HG03469 (cell line): ENCODE data around the gene DGKG.

Source experiments
- ATAC-seq: cut with Tn5 transposase; IDR thresholded peaks from one replicate; pipeline ENCODE4 v1.9.1; 2021; ENCODE audit warnings: mild to moderate bottlenecking, moderate library complexity, moderate number of reproducible peaks; ENCODE audit not compliant: unreplicated experiment

DGKG gene

GRCh38 chr3:186151077-186151971, 210.7 kb downstream of the DGKG start:
- ATAC-seq = no peak

DNA sequence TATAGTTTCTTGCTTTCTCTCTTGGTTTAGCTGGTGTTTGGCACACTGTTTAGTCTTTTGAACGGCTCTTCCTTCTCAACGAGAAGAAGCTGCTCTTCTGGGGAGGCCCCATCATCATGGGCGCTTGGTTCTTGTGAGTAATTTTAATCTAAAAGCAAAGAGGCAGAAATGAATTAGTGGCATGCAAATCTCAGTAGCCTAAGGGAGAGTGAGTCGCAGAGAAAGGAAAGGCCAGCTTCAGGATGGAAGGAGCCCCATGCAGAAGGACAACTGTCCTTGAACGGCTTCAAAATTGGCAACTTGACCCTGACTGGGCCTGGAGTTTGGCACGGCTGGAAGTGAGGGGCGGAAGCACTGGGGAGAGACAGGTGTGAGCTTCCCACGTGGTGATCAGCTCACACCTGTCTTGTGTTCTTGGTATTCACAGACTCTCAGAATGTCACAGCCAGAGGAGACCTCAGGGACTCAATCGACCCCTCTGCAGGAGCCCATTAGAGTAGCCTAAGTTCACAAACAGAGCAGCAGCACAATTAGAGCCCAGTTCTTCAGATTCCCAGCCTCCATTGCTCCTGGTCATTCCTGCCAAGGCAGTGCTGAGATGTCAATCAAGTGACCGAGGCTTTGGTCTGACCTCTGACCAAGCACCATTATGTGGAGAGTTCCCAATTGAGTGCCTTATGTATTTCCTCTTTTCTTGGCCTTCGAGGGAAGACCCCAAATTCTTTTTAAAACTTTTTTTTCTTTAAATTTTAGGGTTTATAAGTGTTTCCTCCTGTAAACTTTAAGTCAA, 211.8 kb downstream of the DGKG start:
- ATAC-seq = no peak

- ATAC-seq = no peak
Measured at GRCh38 chr3:186149319-186149960, 212.6 kb downstream of the DGKG start.

- no peak for ATAC-seq
Measured at GRCh38 chr3:186144257-186144656, 217.8 kb downstream of the DGKG start.

DNA sequence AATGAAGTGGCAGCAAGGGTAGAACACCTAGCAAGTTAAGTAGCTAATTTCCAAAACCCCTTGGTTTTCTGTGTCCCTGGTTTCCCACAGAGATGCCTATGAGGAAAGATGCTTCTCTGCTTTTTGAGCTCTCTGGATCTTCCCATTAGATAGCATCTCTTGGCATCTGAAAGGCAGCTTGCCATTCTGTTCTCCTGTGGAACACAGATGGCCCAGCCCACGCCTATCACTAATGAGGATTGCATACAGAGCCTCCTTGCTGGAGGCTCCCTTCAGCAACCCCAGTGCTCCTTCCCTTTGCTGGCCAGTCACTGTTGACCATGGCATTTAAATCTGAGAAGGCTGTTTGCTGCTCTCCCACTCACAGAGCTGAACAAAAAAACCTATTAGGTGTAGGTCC, 218.8 kb downstream of the DGKG start:
- no peak for ATAC-seq

DNA sequence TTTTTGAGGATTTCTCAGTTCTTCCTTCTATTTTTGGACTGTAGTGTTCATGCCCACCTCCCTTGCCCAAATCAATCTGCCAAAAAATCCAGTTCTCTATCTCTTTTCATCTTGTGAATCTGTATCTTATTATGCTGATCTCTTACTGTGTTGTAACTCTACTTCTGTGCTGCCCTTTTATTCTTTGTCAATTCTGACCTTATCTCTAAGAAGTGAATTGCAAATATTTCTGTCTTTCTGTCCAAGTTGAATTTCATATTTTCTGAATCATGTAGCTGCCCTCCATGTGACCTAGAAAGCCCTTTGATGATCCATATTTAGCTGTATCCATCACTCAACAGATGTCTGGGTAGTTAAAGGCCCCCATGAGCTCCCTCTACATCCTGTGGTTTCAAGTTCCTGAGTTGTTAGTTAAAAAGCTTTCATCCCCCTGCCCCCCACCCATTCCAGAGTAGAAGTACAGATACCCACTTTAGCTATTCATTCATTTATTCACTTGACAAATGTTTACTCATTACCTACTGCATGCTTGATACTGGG, 219.6 kb downstream of the DGKG start:
- ATAC-seq = no peak

DNA sequence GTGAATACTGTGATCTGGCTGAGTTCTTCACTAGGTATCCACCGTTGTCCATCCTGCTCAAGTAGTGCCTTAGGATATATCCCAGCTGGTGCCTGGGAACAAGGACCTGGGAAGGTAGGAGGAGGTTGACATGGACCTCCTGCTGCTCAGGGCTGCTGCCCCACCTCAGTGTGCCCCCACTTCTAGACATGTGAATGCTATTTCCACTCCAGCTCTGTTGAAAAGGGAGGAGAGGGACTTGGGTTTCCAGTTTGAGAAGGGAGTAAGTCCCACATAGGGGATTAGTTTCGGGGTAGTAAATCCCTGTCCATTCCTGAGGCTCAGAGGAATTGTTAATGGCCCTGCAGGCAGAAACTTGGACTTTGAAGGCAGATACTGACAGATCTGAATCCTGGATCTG, 220.2 kb downstream of the DGKG start:
- no peak for ATAC-seq

DNA sequence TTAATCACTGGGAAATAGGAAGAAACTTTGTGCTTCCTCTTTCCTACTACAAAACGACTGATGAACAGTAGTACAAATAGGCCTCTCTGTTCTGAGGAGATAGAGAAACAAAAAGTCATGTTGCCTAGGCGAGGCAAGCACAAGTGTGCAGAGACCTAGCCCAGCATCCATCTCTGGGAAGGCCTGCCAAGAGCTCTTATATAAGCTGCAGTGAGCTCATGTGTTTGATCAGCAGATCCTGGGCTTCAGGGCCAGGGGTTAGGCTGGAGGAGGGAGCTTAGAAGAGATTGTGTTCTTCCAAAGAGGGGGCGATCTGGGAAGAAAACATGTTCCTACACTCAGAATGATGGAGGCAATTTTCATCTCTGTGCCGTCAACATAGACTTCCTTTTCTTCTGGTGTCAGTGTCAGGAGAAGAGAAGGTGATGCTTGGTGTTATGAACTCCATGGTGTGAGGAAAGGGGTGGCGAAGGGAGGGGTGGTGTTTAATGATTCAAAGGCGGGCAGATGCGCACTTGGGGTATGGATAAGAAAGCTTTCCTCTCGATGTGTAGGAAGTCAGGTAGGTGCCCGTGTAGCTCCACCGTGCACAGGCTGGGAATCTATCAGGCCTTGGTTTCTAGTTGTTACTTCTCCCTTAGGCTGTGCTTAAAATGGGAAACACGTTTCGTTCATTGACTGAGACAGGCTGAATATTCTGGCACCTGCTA, 223.6 kb downstream of the DGKG start:
- ATAC-seq = no peak

DNA sequence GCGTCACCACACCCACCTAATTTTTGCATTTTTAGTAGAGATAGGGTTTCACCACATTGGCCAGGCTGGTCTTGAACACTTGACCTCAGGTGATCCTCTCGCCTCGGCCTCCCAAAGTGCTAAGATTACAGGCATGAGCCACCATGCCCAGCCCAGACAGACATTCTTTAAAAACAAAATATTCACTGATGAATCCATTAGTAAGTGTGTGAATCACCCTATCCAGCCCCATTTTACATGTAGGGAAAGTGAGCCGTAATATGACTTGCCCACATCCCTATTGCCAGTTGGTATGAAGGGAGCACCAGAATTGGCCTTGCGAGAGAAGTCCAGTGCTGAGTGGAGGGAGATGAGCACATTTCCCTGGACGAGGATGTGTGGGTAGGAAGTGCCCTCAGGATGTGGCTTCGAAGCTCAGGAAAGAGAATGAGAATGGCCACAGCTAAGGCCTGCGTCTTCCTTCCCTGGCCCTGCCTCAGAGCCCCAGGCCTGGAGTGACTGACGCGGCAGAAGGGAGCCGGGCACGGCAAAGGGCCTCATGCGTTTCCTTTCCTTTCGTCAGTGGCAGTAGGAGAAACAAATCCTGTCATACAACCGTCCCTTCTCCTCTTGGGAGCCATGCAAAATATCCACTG, 224.9 kb downstream of the DGKG start:
- ATAC-seq = no peak

- ATAC-seq = no peak
Measured at GRCh38 chr3:186133980-186134379, 228.1 kb downstream of the DGKG start.

DNA sequence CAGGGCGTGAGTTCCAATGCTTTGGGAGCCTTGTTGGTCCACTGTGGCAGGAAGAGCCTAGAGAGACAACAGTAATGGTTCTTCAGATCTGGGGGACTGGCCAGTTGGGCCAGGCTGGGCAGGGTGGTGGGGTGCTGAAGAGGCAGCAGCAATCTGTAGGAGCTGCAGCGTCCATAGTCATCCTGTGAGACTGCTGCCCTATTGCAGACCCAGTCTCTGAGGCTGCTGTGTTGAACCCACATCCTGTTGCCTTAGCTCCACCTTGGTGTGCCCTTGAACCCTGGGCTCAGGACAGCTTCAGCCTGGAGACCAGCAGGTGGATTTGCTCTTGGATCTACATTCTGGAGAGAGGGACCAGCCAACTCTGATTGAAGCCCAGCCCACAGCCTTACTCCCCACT, 229.5 kb downstream of the DGKG start:
- ATAC-seq = no peak

- ATAC-seq = no peak
Measured at GRCh38 chr3:186129206-186129605, 232.8 kb downstream of the DGKG start.

GRCh38 chr3:186128158-186128557, 233.9 kb downstream of the DGKG start:
- no peak for ATAC-seq

DNA sequence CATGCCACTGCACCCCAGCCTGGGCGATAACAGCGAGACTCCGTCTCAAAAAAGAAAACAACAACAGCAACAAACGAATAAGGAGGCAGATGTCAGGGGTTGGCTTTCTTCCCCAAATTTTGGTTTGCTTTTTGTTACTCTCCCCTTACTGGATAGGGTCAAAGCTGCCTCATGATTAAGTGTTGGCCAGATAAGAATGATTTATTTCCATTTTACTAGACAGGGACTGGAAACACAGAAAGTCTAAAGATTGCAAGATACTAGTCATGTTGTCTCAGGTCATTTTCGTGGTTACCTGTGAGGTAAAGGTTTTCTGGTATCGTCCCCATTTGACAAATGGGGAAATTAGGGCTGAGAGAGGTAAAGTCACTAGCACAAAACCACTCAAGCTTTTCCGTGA, 234.6 kb downstream of the DGKG start:
- no peak for ATAC-seq

GRCh38 chr3:186125118-186125517, 236.9 kb downstream of the DGKG start:
- ATAC-seq = no peak

GRCh38 chr3:186124592-186124991, 237.4 kb downstream of the DGKG start:
- no peak for ATAC-seq

DNA sequence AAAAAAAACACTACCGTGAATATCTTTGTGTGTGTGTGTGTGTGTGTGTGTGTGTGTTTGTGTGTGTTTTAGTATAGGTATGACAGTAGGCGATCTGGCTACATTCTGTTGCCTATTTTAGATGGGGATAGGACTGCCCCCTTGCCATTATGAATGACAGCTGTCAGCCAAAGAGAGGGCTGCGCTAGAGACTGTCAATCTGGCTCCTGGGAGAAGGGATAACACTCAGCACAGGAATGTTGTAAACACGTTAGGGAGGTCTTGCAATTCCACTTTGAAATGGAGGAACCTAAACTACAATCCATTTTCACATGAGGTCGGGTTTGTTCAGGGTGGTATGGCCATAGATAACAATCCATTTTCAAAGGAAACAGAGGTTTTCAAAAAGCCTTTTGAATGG, 239.0 kb downstream of the DGKG start:
- no peak for ATAC-seq

GRCh38 chr3:186121968-186122367, 240.1 kb downstream of the DGKG start:
- ATAC-seq = no peak

- no peak for ATAC-seq
Measured at GRCh38 chr3:186121278-186121677, 240.8 kb downstream of the DGKG start.

DNA sequence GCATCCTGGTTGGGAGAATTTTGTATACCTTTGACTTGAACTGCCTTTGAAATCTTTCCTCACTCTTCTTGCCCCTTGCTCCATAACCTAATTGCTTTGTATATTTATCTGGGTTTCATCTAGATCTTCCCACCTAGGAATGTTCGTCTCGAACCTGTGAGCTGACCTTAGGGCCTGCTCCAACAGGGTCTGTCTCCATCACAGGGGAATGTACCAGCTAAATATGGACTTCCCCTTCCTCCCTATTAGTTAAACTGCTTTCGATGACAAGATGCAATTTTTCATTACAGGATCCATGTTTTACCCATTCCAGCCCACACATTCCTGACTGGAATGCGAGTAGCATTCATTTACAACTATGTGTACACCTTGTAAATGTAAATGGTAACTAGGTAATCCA, 242.5 kb downstream of the DGKG start:
- ATAC-seq = no peak
